OCI-LY1 (cell line): ENCODE data around the gene HNRNPM.
"Not testable (repeated sequence)": the region's sequence is repeated elsewhere in the genome, so short reads cannot be mapped to it uniquely, and the experiment has no call there.

Source experiments
- EZH2 ChIP-seq: fragments of 200-600 bp; sonication (generic), shearing (Covaris generic); IDR thresholded peaks from 2 replicates; pipeline ENCODE4 v1.8.0; 2017; ENCODE audit warnings: borderline replicate concordance, mixed run types, mild to moderate bottlenecking, antibody characterized with exemption, low read length, moderate library complexity, mixed read lengths
- TF ChIP-seq, protein P1 (sequence below): fragments of 200-600 bp; sonication (generic), shearing (Covaris generic); IDR thresholded peaks from 2 replicates; pipeline ENCODE4 v1.5.1; 2017; ENCODE audit warnings: mild to moderate bottlenecking, antibody characterized with exemption, low read length, moderate library complexity, mixed read lengths

DNA sequence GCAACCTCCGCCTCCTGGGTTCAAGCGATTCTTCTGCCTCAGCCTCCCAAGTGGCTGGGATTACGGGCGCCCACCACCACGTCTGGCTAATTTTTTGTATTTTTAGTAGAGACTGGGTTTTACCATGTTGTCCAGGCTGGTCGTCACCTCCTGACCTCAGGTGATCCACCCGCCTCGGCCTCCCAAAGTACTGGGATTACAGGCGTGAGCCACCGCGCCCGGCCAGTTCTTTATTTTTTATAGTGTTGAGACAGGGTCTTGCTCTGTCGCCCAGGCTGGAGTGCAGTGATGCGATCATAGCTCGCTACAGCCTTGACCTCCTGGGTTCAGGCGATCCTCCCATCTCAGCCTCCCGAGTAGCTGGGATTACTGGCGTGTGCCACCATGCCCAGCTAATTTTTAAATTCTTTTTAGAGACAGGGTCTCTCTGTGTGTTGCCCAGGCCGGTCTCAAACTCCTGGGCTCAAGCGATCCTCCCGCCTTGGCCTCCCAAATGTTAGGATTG, 69.8 kb downstream of the HNRNPM start:
- TF ChIP-seq, protein P1, sequence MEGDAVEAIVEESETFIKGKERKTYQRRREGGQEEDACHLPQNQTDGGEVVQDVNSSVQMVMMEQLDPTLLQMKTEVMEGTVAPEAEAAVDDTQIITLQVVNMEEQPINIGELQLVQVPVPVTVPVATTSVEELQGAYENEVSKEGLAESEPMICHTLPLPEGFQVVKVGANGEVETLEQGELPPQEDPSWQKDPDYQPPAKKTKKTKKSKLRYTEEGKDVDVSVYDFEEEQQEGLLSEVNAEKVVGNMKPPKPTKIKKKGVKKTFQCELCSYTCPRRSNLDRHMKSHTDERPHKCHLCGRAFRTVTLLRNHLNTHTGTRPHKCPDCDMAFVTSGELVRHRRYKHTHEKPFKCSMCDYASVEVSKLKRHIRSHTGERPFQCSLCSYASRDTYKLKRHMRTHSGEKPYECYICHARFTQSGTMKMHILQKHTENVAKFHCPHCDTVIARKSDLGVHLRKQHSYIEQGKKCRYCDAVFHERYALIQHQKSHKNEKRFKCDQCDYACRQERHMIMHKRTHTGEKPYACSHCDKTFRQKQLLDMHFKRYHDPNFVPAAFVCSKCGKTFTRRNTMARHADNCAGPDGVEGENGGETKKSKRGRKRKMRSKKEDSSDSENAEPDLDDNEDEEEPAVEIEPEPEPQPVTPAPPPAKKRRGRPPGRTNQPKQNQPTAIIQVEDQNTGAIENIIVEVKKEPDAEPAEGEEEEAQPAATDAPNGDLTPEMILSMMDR: not testable (repeated sequence)
- TF ChIP-seq EZH2: not testable (repeated sequence)
